Activated CD4-positive, alpha-beta T cell treated with anti-CD3 and anti-CD28 coated beads, Interleukin-2, amount 50 U/mL, for 16 hours (primary cell): ENCODE results near the gene ZNF525.
"Not testable (repeated sequence)": the region's sequence is repeated elsewhere in the genome, so short reads cannot be mapped to it uniquely, and the experiment has no call there.

Experiments used
- DNase-seq: peaks from one replicate; pipeline ENCODE4 v3.0.0-alpha.2; 2020

Gene ZNF525

GRCh38 chr19:53365134-53365898, at the start of gene ZNF525:
Gene ZNF525 (plus strand): TSS chr19:53365705. CDS start chr19:53372282, 6,577 bp downstream.
- peak; percentile 86 for DNase-seq

GRCh38 chr19:53328967-53329366, 36.5 kb upstream of the ZNF525 start:
- no peak for DNase-seq

GRCh38 chr19:53332484-53332883, 33.0 kb upstream of the ZNF525 start:
- no peak for DNase-seq

GRCh38 chr19:53333066-53333462, 32.4 kb upstream of the ZNF525 start:
- DNase-seq: no peak

- DNase-seq: peak; percentile 92
Observed at GRCh38 chr19:53333463-53334449, 31.7 kb upstream of the ZNF525 start, which contains the start of gene ZNF845. Gene ZNF845 (plus strand): TSS chr19:53333749. CDS start chr19:53341308, 7,559 bp downstream.

GRCh38 chr19:53344403-53344802, 21.1 kb upstream of the ZNF525 start:
- DNase-seq: not testable (repeated sequence)

GRCh38 chr19:53355739-53356138, 9.8 kb upstream of the ZNF525 start:
- DNase-seq: no peak

- no peak for DNase-seq
Observed at GRCh38 chr19:53357821-53358581, 7.5 kb upstream of the ZNF525 start.

- not testable (repeated sequence) for DNase-seq
Observed at GRCh38 chr19:53360056-53360455, 5.4 kb upstream of the ZNF525 start.

GRCh38 chr19:53365899-53366493, 491 bp downstream of the ZNF525 start:
- DNase-seq: peak; percentile 12

GRCh38 chr19:53372196-53372595, 6.7 kb downstream of the ZNF525 start:
- DNase-seq: no peak

- DNase-seq: no peak
Observed at GRCh38 chr19:53374288-53374687, 8.8 kb downstream of the ZNF525 start.

- no peak for DNase-seq
Observed at GRCh38 chr19:53374743-53375142, 9.2 kb downstream of the ZNF525 start.

- DNase-seq: no peak
Observed at GRCh38 chr19:53381376-53381775, 15.9 kb downstream of the ZNF525 start.

- DNase-seq: no peak
Observed at GRCh38 chr19:53388168-53388567, 22.7 kb downstream of the ZNF525 start.

GRCh38 chr19:53388904-53389303, 23.4 kb downstream of the ZNF525 start:
- DNase-seq: no peak

GRCh38 chr19:53389571-53389970, 24.1 kb downstream of the ZNF525 start:
- no peak for DNase-seq

- no peak for DNase-seq
Observed at GRCh38 chr19:53389978-53390377, 24.5 kb downstream of the ZNF525 start.

GRCh38 chr19:53394522-53394973, 29.0 kb downstream of the ZNF525 start:
- no peak for DNase-seq

GRCh38 chr19:53394974-53395839, 29.7 kb downstream of the ZNF525 start, which contains the start of gene ZNF765:
Gene ZNF765 (plus strand): TSS chr19:53395149. CDS start chr19:53398016, 2,867 bp downstream.
- DNase-seq: peak; percentile 94
